GM12891 (cell line): Measurements from ENCODE around the gene PCMTD2.

Experiments used
- DNase-seq: peaks from one replicate; pipeline ENCODE4 v3.0.0; 2011; ENCODE audit warnings: low spot score; ENCODE audit not compliant: insufficient read length
- FAIRE-seq: peaks from 2 replicates; lab custom pipeline; 2011; peaks lifted over from hg19 to GRCh38; lab: Jason Lieb, UNC
- PAX5 ChIP-seq: IDR thresholded peaks from 2 replicates; pipeline ENCODE4 v1.6.1; 2011; ENCODE audit warnings: low read length, moderate library complexity, mild to moderate bottlenecking; ENCODE audit not compliant: insufficient read depth, severe bottlenecking
- POLR2A ChIP-seq: IDR thresholded peaks from 2 replicates; pipeline ENCODE4 v1.6.1; 2011; ENCODE audit warnings: low read depth, low read length, control low read depth
- POLR2AphosphoS5 ChIP-seq: IDR thresholded peaks from 2 replicates; pipeline ENCODE4 v1.6.1; 2011; ENCODE audit warnings: low read depth, low read length, control low read depth
- POU2F2 ChIP-seq: IDR thresholded peaks from 2 replicates; pipeline ENCODE4 v1.6.1; 2011; ENCODE audit warnings: low read depth, mild to moderate bottlenecking, control low read depth, low read length, moderate library complexity
- SPI1 ChIP-seq: IDR thresholded peaks from 2 replicates; pipeline ENCODE4 v1.6.1; 2011; ENCODE audit warnings: low read depth, low read length, control low read depth
- TAF1 ChIP-seq: IDR thresholded peaks from 2 replicates; pipeline ENCODE4 v1.6.1; 2011; ENCODE audit warnings: low read depth, low read length, control low read depth

The PCMTD2 gene

GRCh38 chr20:64216036-64216435, 39.5 kb upstream of the PCMTD2 start:
- FAIRE-seq (no peak), DNase-seq (no peak)
- TF ChIP-seq POLR2A (no peak), POU2F2 (no peak), SPI1 (no peak), TAF1 (no peak), PAX5 (no peak)

DNA sequence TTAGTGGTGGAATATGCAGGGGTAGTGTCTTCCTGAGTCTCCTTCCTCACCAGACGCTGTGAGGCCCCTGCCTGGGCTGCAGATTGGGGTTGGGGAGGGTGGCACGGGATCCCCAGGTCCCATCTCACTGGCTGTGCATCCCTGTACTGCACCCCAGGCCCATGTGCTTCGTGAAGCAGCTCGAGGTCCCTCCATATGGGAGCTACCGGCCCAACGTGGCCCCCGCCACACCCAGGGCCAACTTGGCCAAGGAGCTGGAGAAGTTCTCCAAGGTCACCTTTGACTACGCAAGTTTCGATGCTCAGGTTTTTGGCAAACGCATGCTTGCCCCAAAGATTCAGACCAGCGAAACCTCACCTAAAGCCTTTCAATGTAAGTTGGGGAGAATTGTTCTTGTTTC, 38.6 kb upstream of the PCMTD2 start:
- TF ChIP-seq TAF1 (no peak), PAX5 (no peak), SPI1 (no peak), POLR2AphosphoS5 (no peak), POU2F2 (no peak), POLR2A (no peak)
- no peak for DNase-seq
- no peak for FAIRE-seq

DNA sequence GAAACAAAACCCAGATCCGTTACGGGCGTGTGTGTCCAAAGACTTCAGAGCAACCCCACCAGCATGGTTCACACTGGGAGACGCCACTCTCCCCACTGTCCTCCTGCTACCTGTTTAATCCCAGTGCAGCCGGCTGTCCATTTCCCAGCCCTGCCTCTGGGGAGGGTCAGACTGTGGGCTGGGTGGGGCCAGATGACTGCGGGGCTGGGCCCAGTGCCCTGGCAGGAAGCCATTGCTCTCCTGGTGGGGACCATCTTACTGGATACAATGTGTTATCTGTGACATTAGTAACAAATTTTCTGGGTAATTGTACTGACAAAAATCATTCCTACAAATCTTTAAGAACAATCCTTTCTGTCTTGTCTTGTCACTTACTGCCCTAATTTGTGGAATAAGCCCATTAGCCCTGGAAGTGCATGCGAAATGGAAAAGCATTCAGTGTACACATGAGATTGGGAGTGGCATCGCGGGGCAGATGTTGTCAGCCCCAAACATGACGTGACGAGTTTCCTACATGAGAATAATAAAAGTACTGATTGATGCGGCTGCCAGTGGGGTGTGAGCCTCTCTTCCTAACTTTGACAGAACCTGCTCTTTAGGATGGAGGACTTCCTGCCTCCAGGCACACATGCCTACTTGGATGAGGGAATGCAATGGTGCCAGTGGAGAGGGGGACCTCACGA, 37.9 kb upstream of the PCMTD2 start:
- no peak for DNase-seq
- TF ChIP-seq SPI1: no peak
- TF ChIP-seq PAX5: no peak
- no peak for TF ChIP-seq TAF1
- no peak for TF ChIP-seq POLR2AphosphoS5
- TF ChIP-seq POU2F2: no peak
- TF ChIP-seq POLR2A: no peak
- no peak for FAIRE-seq

DNA sequence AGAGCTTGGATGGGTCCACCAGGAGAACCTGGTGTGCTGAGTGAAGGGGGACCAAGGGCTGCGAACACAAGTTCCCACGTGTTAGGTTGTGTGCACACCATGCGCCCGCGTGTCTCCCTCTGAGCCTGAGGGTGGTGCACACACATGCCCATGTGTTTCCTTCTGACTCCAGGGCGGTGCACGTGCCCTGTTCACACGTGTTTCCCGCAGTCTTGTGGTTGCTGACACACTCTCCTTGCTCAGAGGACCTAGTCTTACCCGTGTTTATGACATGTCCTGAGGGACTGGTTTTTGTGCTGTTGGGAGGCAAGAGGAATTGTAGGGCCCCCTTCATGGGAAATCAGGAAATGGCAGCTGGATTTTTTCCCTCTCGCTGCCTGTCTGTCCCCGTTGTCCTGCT, 36.3 kb upstream of the PCMTD2 start:
- no peak for FAIRE-seq
- DNase-seq: no peak
- TF ChIP-seq POU2F2: no peak
- TF ChIP-seq POLR2A: no peak
- TF ChIP-seq TAF1: no peak
- TF ChIP-seq SPI1: no peak
- no peak for TF ChIP-seq PAX5
- TF ChIP-seq POLR2AphosphoS5: no peak

GRCh38 chr20:64219730-64220129, 35.8 kb upstream of the PCMTD2 start:
- TF ChIP-seq SPI1 (no peak), POLR2A (no peak)
- DNase-seq: no peak
- FAIRE-seq: no peak

DNA sequence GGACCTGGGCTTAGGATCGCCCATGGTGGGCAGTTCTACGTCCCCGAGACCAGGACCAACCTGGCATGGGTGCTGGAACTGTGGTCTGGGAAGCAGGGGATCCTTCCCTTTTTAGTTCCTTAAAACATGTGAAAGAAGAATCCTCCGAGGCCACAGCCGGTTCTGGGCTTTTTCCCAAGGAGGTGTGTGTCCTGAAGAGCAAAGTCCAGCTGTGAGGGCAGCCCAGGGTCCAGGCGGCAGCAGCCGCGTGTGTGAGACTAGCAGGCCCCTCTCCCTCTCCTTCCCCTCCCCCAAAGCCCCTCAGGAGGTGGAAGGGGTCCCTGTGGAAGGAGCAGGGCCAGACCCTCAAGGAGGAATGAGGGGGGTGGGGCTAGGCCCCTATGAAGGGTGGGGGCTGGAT, 35.1 kb upstream of the PCMTD2 start:
- no peak for FAIRE-seq

GRCh38 chr20:64220891-64221527, 34.5 kb upstream of the PCMTD2 start:
- DNase-seq: no peak
- no peak for FAIRE-seq
- no peak for TF ChIP-seq POU2F2

More for the DNA sequence above, 35.1 kb upstream of the PCMTD2 start:
- DNase-seq: no peak
- TF ChIP-seq TAF1 (no peak), POU2F2 (no peak), POLR2AphosphoS5 (no peak), POLR2A (no peak), PAX5 (no peak), SPI1 (no peak)

DNA sequence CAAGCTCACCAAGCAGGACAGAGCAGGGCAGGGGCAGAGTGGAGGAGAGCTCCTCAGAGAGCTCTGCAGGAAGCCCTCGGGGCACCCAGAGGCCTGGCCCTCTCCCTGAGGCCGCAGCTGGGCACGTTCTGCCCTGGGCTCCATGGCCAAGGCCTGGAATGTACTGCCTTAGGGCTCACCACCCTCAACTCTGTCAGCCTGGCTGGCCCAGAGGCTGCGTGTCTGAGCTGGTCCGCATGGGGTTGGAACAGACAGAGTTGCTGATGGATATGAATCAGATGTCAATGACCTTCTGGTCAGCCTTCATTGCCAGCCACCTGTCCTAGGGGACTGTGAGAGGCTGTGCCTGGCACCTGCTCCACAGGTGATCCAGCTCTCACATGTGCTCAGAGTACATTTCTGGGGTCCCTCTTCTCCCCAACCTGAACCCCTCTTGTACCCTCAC, 33.2 kb upstream of the PCMTD2 start:
- no peak for DNase-seq

DNA sequence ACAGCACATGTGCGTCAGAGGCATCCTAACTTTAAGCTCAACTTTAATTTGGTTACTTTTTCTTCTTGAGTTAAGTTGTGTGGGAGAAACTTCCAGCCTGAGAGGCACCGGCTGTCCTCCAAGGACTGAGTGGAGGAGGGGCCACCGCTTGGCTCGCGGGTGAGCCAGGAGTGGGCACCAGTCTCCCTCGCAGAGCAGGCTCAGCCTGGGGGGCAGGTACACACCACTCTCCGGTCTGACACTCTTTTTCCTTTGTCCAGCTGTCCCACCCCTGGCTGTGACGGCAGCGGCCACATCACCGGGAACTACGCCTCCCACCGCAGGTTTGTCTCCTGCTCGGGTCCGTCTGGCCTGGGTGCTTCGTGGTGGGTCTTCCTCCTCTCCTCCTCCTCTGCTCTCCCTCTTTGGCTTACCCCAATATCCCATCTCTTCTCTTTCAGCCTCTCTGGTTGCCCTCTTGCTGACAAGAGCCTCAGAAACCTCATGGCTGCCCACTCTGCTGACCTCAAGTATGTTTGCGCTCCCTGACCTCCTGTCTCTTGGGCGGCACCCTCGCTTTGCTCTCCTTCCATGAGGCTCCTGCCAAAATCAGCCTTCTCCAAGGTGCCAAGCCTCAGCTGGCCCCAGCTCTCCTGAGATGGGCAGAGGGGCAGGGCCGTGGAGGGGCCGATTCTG, 32.6 kb upstream of the PCMTD2 start:
- no peak for DNase-seq
- no peak for FAIRE-seq

More for the DNA sequence above, 33.2 kb upstream of the PCMTD2 start:
- TF ChIP-seq POLR2AphosphoS5 (no peak), POU2F2 (no peak), SPI1 (no peak), POLR2A (no peak), TAF1 (no peak), PAX5 (no peak)
- no peak for FAIRE-seq

DNA sequence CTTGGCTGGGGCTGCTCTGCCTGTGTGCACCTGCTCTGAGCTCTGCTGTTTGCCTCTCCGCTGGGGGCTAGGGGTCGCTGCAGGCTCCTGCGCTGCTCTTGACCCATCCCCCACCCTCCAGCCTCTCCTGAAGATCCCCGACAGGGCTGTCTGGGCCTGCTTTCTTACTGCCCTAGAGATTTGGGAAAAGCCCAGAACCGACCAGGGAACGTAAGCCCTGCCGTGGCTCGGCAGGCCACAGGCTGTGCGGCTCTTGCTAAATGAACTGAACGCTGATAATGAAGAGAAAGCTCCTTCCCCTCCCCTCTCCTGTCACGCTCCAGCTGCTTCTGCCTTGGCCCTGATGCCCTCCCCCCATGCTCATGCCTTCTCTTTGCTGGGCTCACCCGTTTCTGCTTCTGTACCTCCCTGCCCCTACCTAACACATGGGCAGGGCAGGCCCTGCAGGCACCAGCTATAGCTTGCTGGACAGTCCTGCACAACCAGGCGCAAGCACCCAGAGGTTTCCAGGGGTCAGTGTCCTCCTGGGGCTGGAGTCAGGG, 32.0 kb upstream of the PCMTD2 start:
- FAIRE-seq: no peak

More for the DNA sequence above, 32.6 kb upstream of the PCMTD2 start:
- no peak for TF ChIP-seq POLR2A
- no peak for TF ChIP-seq POU2F2
- TF ChIP-seq SPI1: no peak
- no peak for TF ChIP-seq TAF1
- no peak for TF ChIP-seq PAX5
- TF ChIP-seq POLR2AphosphoS5: no peak

More for the DNA sequence above, 32.0 kb upstream of the PCMTD2 start:
- no peak for TF ChIP-seq POU2F2
- TF ChIP-seq PAX5: no peak
- TF ChIP-seq POLR2AphosphoS5: no peak
- no peak for TF ChIP-seq POLR2A
- TF ChIP-seq SPI1: no peak
- TF ChIP-seq TAF1: no peak
- no peak for DNase-seq
